PC-3 (cell line): ENCODE measurements around the gene IL3RA.

ENCODE experiments used
- CTCF ChIP-seq: fragments of 300-600 bp; sonication (generic); conservative IDR thresholded peaks from 2 replicates; pipeline ENCODE4 v1.5.1; 2017; ENCODE audit warnings: antibody characterized with exemption, low read depth, mild to moderate bottlenecking, low read length
- EZH2 ChIP-seq: fragments of 300-600 bp; sonication (generic); IDR thresholded peaks from one replicate; pipeline ENCODE4 v1.6.1; 2017; ENCODE audit warnings: antibody characterized with exemption, mild to moderate bottlenecking, low read length; ENCODE audit not compliant: unreplicated experiment

- TF ChIP-seq CTCF (no peak), EZH2 (no peak)
Observed at GRCh38 chrX:1305411-1305810, 31.2 kb upstream of the IL3RA start.
